ENCODE data around the gene POP4.

POP4 gene

DNA sequence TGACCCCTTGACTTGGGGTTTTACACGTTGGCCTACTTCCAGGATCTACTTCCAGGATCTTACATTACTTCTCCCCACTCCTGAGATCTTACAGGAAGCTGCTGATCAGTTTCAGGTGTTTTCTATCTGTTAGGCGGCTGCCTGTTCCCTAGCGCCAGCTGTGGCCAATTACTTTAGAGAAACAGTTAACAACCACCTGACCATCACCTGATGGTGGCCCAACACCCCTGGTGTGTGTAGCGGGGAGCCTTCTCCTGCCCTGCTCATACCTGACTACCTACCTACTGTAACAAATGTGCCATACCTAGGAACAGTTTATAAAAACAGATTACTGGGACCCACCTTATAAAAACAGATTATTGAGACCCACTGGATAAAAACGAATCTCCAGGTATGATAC lies 2.8 kb upstream of the POP4 start:
- no peak for DNase-seq (ENCODE audit: low spot score)
- TF ChIP-seq, protein P1, sequence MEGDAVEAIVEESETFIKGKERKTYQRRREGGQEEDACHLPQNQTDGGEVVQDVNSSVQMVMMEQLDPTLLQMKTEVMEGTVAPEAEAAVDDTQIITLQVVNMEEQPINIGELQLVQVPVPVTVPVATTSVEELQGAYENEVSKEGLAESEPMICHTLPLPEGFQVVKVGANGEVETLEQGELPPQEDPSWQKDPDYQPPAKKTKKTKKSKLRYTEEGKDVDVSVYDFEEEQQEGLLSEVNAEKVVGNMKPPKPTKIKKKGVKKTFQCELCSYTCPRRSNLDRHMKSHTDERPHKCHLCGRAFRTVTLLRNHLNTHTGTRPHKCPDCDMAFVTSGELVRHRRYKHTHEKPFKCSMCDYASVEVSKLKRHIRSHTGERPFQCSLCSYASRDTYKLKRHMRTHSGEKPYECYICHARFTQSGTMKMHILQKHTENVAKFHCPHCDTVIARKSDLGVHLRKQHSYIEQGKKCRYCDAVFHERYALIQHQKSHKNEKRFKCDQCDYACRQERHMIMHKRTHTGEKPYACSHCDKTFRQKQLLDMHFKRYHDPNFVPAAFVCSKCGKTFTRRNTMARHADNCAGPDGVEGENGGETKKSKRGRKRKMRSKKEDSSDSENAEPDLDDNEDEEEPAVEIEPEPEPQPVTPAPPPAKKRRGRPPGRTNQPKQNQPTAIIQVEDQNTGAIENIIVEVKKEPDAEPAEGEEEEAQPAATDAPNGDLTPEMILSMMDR (IDR thresholded peaks at IDR 0.05; ENCODE audit: extremely low read depth, missing control alignments): no peak

- DNase-seq (ENCODE audit: low spot score): no peak
- TF ChIP-seq, protein P1 (IDR thresholded peaks at IDR 0.05; ENCODE audit: extremely low read depth, missing control alignments): no peak
Observed at GRCh38 chr19:29606420-29606747, 301 bp downstream of the POP4 start.

DNA sequence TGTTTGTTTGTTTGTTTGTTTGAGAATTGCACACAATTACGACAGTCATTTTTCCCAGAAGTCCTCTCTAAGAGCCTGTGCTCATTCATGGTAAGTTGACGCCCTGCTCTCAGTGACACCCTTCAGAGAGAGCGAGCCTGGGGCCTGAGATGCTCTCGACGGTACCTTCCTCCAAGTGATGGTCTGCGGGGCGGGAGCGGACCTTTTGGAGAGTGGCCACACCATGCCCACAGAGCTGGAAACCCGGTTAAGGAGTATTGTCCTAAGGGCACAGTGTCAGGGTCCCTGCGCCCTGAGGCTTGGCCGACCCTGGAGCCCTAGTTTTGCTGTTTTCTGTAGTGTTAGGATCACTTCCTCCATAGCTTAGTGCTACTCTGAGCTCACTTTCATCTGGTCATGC lies 3.6 kb downstream of the POP4 start:
- TF ChIP-seq, protein P1 (IDR thresholded peaks at IDR 0.05; ENCODE audit: extremely low read depth, missing control alignments): no peak
- no peak for DNase-seq (ENCODE audit: low spot score)

DNA sequence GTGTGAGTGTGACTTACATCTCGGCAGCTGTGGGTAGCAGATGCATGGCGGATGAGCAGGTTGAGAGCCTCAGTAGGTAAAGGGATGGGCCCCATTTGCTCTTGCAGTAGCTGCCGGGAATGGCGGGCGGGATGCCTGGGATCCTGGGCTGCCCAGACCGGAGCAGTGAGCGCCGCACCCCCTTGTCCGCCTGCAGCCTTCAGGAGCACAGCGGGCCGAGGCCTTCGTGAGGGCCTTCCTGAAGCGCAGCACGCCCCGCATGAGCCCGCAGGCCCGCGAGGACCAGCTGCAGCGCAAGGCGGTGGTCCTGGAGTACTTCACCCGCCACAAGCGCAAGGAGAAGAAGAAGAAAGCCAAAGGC lies 4.1 kb downstream of the POP4 start:
- TF ChIP-seq, protein P1 (IDR thresholded peaks at IDR 0.05; ENCODE audit: extremely low read depth, missing control alignments): no peak
- DNase-seq (ENCODE audit: low spot score): no peak

- DNase-seq (ENCODE audit: low spot score): peak; percentile 90
- TF ChIP-seq, protein P1 (IDR thresholded peaks at IDR 0.05; ENCODE audit: extremely low read depth, missing control alignments): peak; percentile 84
Observed at GRCh38 chr19:29610574-29611271, 4.6 kb downstream of the POP4 start.

DNA sequence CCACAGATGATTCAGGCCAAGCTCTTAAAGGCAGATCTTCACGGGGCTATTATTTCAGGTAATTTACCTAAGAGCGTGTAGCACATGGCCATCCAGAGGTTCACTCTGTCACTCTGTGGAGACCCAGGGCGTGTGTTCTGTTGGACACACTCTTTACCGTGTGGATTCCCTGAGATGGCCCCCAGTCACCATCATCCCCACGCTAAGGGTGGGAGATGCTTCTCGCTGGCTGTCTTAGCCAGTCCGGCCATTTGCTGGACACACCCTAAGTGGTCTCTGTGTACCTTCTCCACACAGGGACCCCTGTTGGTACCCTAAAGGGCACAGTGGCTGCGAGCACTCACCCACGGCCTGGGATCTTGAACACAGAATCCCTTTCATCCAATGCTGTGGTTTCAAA lies 6.0 kb downstream of the POP4 start:
- no peak for DNase-seq (ENCODE audit: low spot score)
- TF ChIP-seq, protein P1 (IDR thresholded peaks at IDR 0.05; ENCODE audit: extremely low read depth, missing control alignments): no peak

- DNase-seq (ENCODE audit: low spot score): no peak
- TF ChIP-seq, protein P1 (IDR thresholded peaks at IDR 0.05; ENCODE audit: extremely low read depth, missing control alignments): no peak
Observed at GRCh38 chr19:29612801-29613595, 6.9 kb downstream of the POP4 start.
